ENCODE data around the gene UGT1A3. TPM values are rescaled to one million over a fixed set of nuclear protein-coding genes. Genes with fewer than 3 reads are reported as not detected.

UGT1A3 gene
- total RNA-seq, 1 donor from 2014 or later, result 0.19 TPM

DNA sequence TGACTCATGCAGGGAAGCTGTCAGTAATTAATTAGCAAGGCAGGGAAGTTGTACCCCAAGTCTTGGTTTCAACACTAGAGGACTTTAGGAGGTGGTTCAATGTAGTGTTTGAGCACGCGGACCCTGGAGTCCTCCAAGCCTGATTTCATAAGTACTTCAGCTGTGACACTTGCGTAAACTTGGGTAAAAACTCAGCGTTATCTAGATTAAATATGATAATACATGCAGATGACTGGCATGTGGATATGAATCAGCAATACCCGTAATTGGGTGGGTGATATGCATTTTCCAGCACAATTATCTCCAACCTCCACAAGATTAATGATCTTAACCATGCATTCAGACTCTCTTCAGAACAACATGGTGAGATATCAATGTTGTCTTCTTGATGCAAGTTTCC is 41.9 kb upstream of the UGT1A3 start:
- no peaks in the 10 kb centered on the region for H3K4me1 Mint-ChIP-seq (ENCODE audit: unreplicated experiment)
- H3K36me3 Mint-ChIP-seq, result no peaks in the 10 kb centered on the region
- peaks cover 8% of the 10 kb centered on the region for H3K27me3 Mint-ChIP-seq
- DNase-seq (ENCODE audit: extremely low spot score, unreplicated experiment), result no peak
- TF ChIP-seq, protein P1, sequence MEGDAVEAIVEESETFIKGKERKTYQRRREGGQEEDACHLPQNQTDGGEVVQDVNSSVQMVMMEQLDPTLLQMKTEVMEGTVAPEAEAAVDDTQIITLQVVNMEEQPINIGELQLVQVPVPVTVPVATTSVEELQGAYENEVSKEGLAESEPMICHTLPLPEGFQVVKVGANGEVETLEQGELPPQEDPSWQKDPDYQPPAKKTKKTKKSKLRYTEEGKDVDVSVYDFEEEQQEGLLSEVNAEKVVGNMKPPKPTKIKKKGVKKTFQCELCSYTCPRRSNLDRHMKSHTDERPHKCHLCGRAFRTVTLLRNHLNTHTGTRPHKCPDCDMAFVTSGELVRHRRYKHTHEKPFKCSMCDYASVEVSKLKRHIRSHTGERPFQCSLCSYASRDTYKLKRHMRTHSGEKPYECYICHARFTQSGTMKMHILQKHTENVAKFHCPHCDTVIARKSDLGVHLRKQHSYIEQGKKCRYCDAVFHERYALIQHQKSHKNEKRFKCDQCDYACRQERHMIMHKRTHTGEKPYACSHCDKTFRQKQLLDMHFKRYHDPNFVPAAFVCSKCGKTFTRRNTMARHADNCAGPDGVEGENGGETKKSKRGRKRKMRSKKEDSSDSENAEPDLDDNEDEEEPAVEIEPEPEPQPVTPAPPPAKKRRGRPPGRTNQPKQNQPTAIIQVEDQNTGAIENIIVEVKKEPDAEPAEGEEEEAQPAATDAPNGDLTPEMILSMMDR (conservative IDR thresholded peaks at IDR 0.05), result no peak
- H3K27ac Mint-ChIP-seq, result no peak overlapping the region
- no peaks in the 10 kb centered on the region for H3K9me3 Mint-ChIP-seq
- no peak overlapping the region for H3K4me3 Mint-ChIP-seq

DNA sequence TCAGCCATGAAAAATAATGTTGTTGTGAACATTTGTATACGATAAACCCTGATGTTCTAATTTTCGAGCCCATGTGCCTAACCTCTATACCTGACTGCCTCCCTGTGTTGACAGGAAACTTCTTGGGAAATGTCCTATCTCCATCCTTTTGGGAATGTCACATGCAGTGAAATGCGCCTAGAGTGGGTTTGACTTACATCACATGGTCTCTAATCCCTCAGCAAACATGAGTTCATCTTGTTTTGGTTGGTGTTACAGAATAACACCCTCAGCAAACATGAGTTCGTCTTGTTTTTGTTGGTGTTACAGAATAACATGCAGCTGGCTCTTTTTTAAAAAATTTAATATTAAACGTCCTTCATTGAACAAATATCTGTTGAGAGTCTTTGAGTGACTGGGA is 40.5 kb upstream of the UGT1A3 start:
- TF ChIP-seq, protein P1 (conservative IDR thresholded peaks at IDR 0.05), result no peak
- Mint-ChIP-seq H3K36me3 (no peaks in the 10 kb centered on the region), H3K9me3 (no peaks in the 10 kb centered on the region), H3K27me3 (peaks cover 7% of the 10 kb centered on the region), H3K4me3 (no peak overlapping the region), H3K27ac (no peak overlapping the region), H3K4me1 (ENCODE audit: unreplicated experiment) (no peaks in the 10 kb centered on the region)
- DNase-seq (ENCODE audit: extremely low spot score, unreplicated experiment), result no peak

DNA sequence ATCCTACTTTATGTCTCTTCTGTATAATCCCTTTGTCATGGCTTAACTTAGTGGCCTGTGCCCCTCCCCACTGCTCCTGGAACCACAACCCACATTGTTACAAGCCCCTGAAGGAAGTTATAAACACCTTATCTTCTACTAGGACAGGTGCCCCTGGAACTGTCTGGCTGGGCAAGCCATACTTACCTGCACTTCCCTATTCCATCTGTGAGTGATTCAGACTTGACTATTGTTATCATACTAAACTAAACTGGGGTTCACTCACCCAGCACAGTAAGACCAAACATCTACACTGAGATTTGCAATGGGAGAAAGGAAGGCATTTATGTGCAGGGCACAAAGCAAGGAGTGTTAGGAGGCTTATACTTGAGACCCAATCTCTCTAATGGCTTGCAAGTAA is 39.8 kb upstream of the UGT1A3 start:
- no peak overlapping the region for H3K27ac Mint-ChIP-seq
- no peaks in the 10 kb centered on the region for H3K4me1 Mint-ChIP-seq (ENCODE audit: unreplicated experiment)
- no peak overlapping the region for H3K4me3 Mint-ChIP-seq
- H3K36me3 Mint-ChIP-seq, result no peaks in the 10 kb centered on the region
- H3K9me3 Mint-ChIP-seq, result no peaks in the 10 kb centered on the region
- TF ChIP-seq, protein P1 (conservative IDR thresholded peaks at IDR 0.05), result no peak
- peaks cover 7% of the 10 kb centered on the region for H3K27me3 Mint-ChIP-seq
- no peak for DNase-seq (ENCODE audit: extremely low spot score, unreplicated experiment)

DNA sequence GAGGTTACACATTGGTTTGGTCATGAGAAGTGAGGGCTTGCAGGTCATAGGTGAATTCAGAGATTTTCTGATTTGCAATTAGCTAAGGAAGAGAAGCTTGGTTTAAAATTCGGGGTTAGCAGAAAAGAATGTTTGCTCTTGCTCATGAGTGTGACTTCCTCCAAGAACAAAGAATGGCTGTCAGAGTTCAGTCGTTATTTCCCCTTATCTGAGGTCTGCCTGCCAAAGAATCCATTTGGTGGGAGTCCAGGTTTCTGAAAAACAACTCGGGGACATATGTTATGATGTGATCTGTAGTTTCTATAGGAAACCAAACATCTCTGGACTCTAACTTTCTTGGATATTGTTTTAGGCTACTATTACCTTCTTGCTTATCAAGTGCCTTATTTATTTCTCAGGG is 39.3 kb upstream of the UGT1A3 start:
- H3K4me3 Mint-ChIP-seq, result no peak overlapping the region
- DNase-seq (ENCODE audit: extremely low spot score, unreplicated experiment), result no peak
- H3K4me1 Mint-ChIP-seq (ENCODE audit: unreplicated experiment), result no peaks in the 10 kb centered on the region
- TF ChIP-seq, protein P1 (conservative IDR thresholded peaks at IDR 0.05), result no peak
- H3K9me3 Mint-ChIP-seq, result no peaks in the 10 kb centered on the region
- H3K27ac Mint-ChIP-seq, result no peak overlapping the region
- peaks cover 7% of the 10 kb centered on the region for H3K27me3 Mint-ChIP-seq
- no peaks in the 10 kb centered on the region for H3K36me3 Mint-ChIP-seq

DNA sequence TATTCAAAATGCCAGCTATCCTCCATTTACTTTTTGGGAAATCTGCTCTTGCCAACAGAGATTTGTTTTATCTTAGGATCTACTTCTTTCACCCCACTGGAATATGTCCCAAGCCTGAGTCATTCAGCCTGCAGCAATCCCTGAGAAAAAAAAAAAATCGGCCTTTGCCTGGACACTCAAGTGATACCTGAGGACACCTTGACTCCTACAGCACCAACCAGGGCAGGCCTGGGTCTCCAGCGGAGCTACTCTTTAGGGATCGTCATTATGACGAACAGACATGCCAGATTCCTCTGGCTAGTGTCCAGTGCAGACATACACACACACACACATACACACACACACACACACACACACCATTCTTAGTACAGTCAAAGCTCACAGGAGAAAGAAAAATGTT is 38.4 kb upstream of the UGT1A3 start:
- no peak overlapping the region for H3K4me3 Mint-ChIP-seq
- TF ChIP-seq, protein P1 (conservative IDR thresholded peaks at IDR 0.05), result no peak
- H3K36me3 Mint-ChIP-seq, result no peaks in the 10 kb centered on the region
- DNase-seq (ENCODE audit: extremely low spot score, unreplicated experiment), result no peak
- no peaks in the 10 kb centered on the region for H3K4me1 Mint-ChIP-seq (ENCODE audit: unreplicated experiment)
- H3K9me3 Mint-ChIP-seq, result no peaks in the 10 kb centered on the region
- no peak overlapping the region for H3K27ac Mint-ChIP-seq
- peaks cover 7% of the 10 kb centered on the region for H3K27me3 Mint-ChIP-seq

Data from type B pancreatic cell (in vitro differentiated cells).